ENCODE data around the gene SLC6A18.
A peak's percentile ranks its signal among the peaks of the same experiment; 100 is the strongest.
"Not testable (repeated sequence)": the region's sequence is repeated elsewhere in the genome, so short reads cannot be mapped to it uniquely, and the experiment has no call there.

SLC6A18 gene

GRCh38 chr5:1226839-1227581, 1.8 kb downstream of the SLC6A18 start:
- no peaks in the 10 kb centered on the region for H3K36me3 ChIP-seq (ENCODE audit: insufficient read depth, low read length)
- H3K27ac ChIP-seq: no peak overlapping the region
- no peaks in the 10 kb centered on the region for H3K9me3 ChIP-seq (ENCODE audit: low read depth, low read length)
- H3K9ac ChIP-seq (ENCODE audit: insufficient read length): no peak overlapping the region
- no peak for TF ChIP-seq POLR2AphosphoS5 (IDR thresholded peaks at IDR 0.05; ENCODE audit: borderline replicate concordance, low read depth, low read length)
- no peak for TF ChIP-seq EZH2 (IDR thresholded peaks at IDR 0.05)
- TF ChIP-seq FOXP2 (optimal IDR thresholded peaks at IDR 0.05; ENCODE audit: control extremely low read depth, extremely low read length, insufficient read depth): no peak
- H3K4me3 ChIP-seq: no peak overlapping the region
- DNase-seq (ENCODE audit: low read depth, low spot score): no peak

GRCh38 chr5:1227667-1228066, 2.5 kb downstream of the SLC6A18 start:
- Histone ChIP-seq H3K36me3 (ENCODE audit: insufficient read depth, low read length) (no peaks in the 10 kb centered on the region), H3K9me3 (ENCODE audit: low read depth, low read length) (no peaks in the 10 kb centered on the region), H3K4me3 (no peak overlapping the region), H3K27ac (no peak overlapping the region), H3K9ac (ENCODE audit: insufficient read length) (no peak overlapping the region)
- TF ChIP-seq EZH2 (IDR thresholded peaks at IDR 0.05): no peak
- TF ChIP-seq POLR2AphosphoS5 (IDR thresholded peaks at IDR 0.05; ENCODE audit: borderline replicate concordance, low read depth, low read length): no peak
- TF ChIP-seq FOXP2 (optimal IDR thresholded peaks at IDR 0.05; ENCODE audit: control extremely low read depth, extremely low read length, insufficient read depth): no peak
- no peak for DNase-seq (ENCODE audit: low read depth, low spot score)

- TF ChIP-seq EZH2 (IDR thresholded peaks at IDR 0.05) (no peak), POLR2AphosphoS5 (IDR thresholded peaks at IDR 0.05; ENCODE audit: borderline replicate concordance, low read depth, low read length) (no peak), FOXP2 (optimal IDR thresholded peaks at IDR 0.05; ENCODE audit: control extremely low read depth, extremely low read length, insufficient read depth) (no peak)
- H3K4me3 ChIP-seq: no peak overlapping the region
- no peaks in the 10 kb centered on the region for H3K9me3 ChIP-seq (ENCODE audit: low read depth, low read length)
- no peak overlapping the region for H3K9ac ChIP-seq (ENCODE audit: insufficient read length)
- H3K36me3 ChIP-seq (ENCODE audit: insufficient read depth, low read length): no peaks in the 10 kb centered on the region
- DNase-seq (ENCODE audit: low read depth, low spot score): no peak
- no peak overlapping the region for H3K27ac ChIP-seq
Measured at GRCh38 chr5:1228120-1228519, 2.9 kb downstream of the SLC6A18 start.

GRCh38 chr5:1229023-1229422, 3.8 kb downstream of the SLC6A18 start:
- H3K36me3 ChIP-seq (ENCODE audit: insufficient read depth, low read length); DNase-seq (ENCODE audit: low read depth, low spot score); H3K27ac ChIP-seq; H3K4me3 ChIP-seq; H3K9me3 ChIP-seq (ENCODE audit: low read depth, low read length); H3K9ac ChIP-seq (ENCODE audit: insufficient read length): not testable (repeated sequence)

- Histone ChIP-seq H3K36me3 (ENCODE audit: insufficient read depth, low read length) (no peaks in the 10 kb centered on the region), H3K9ac (ENCODE audit: insufficient read length) (no peak overlapping the region), H3K27ac (no peak overlapping the region), H3K9me3 (ENCODE audit: low read depth, low read length) (no peaks in the 10 kb centered on the region), H3K4me3 (no peak overlapping the region)
- DNase-seq (ENCODE audit: low read depth, low spot score): no peak
- no peak for TF ChIP-seq POLR2AphosphoS5 (IDR thresholded peaks at IDR 0.05; ENCODE audit: borderline replicate concordance, low read depth, low read length)
- TF ChIP-seq FOXP2 (optimal IDR thresholded peaks at IDR 0.05; ENCODE audit: control extremely low read depth, extremely low read length, insufficient read depth): no peak
- no peak for TF ChIP-seq EZH2 (IDR thresholded peaks at IDR 0.05)
Measured at GRCh38 chr5:1229822-1230221, 4.6 kb downstream of the SLC6A18 start.

GRCh38 chr5:1230551-1230950, 5.4 kb downstream of the SLC6A18 start:
- TF ChIP-seq FOXP2 (optimal IDR thresholded peaks at IDR 0.05; ENCODE audit: control extremely low read depth, extremely low read length, insufficient read depth): no peak
- TF ChIP-seq POLR2AphosphoS5 (IDR thresholded peaks at IDR 0.05; ENCODE audit: borderline replicate concordance, low read depth, low read length): no peak
- no peak for TF ChIP-seq EZH2 (IDR thresholded peaks at IDR 0.05)
- H3K9me3 ChIP-seq (ENCODE audit: low read depth, low read length): no peaks in the 10 kb centered on the region
- H3K27ac ChIP-seq: no peak overlapping the region
- no peak for DNase-seq (ENCODE audit: low read depth, low spot score)
- H3K36me3 ChIP-seq (ENCODE audit: insufficient read depth, low read length): no peaks in the 10 kb centered on the region
- H3K4me3 ChIP-seq: no peak overlapping the region
- H3K9ac ChIP-seq (ENCODE audit: insufficient read length): no peak overlapping the region

GRCh38 chr5:1231354-1231905, 6.2 kb downstream of the SLC6A18 start:
- TF ChIP-seq FOXP2 (optimal IDR thresholded peaks at IDR 0.05; ENCODE audit: control extremely low read depth, extremely low read length, insufficient read depth): no peak
- TF ChIP-seq POLR2AphosphoS5 (IDR thresholded peaks at IDR 0.05; ENCODE audit: borderline replicate concordance, low read depth, low read length): peak; percentile 67
- no peak for TF ChIP-seq EZH2 (IDR thresholded peaks at IDR 0.05)
- H3K9me3 ChIP-seq (ENCODE audit: low read depth, low read length): no peaks in the 10 kb centered on the region
- H3K27ac ChIP-seq: peak overlapping the region; percentile 78
- DNase-seq (ENCODE audit: low read depth, low spot score): peak; percentile 80
- H3K9ac ChIP-seq (ENCODE audit: insufficient read length): peak overlapping the region; percentile 57
- H3K36me3 ChIP-seq (ENCODE audit: insufficient read depth, low read length): no peaks in the 10 kb centered on the region
- H3K4me3 ChIP-seq: peak overlapping the region; percentile 47

GRCh38 chr5:1232780-1233179, 7.6 kb downstream of the SLC6A18 start:
- Histone ChIP-seq H3K27ac (no peak overlapping the region), H3K4me3 (no peak overlapping the region), H3K9me3 (ENCODE audit: low read depth, low read length) (no peaks in the 10 kb centered on the region), H3K36me3 (ENCODE audit: insufficient read depth, low read length) (no peaks in the 10 kb centered on the region), H3K9ac (ENCODE audit: insufficient read length) (no peak overlapping the region)
- TF ChIP-seq FOXP2 (optimal IDR thresholded peaks at IDR 0.05; ENCODE audit: control extremely low read depth, extremely low read length, insufficient read depth) (no peak), EZH2 (IDR thresholded peaks at IDR 0.05) (no peak), POLR2AphosphoS5 (IDR thresholded peaks at IDR 0.05; ENCODE audit: borderline replicate concordance, low read depth, low read length) (no peak)
- DNase-seq (ENCODE audit: low read depth, low spot score): no peak

- H3K27ac ChIP-seq: no peak overlapping the region
- no peaks in the 10 kb centered on the region for H3K9me3 ChIP-seq (ENCODE audit: low read depth, low read length)
- DNase-seq (ENCODE audit: low read depth, low spot score): no peak
- TF ChIP-seq FOXP2 (optimal IDR thresholded peaks at IDR 0.05; ENCODE audit: control extremely low read depth, extremely low read length, insufficient read depth) (no peak), EZH2 (IDR thresholded peaks at IDR 0.05) (no peak)
- no peak overlapping the region for H3K9ac ChIP-seq (ENCODE audit: insufficient read length)
- H3K4me3 ChIP-seq: no peak overlapping the region
- no peaks in the 10 kb centered on the region for H3K36me3 ChIP-seq (ENCODE audit: insufficient read depth, low read length)
Measured at GRCh38 chr5:1235379-1235778, 10.2 kb downstream of the SLC6A18 start.

Data from SK-N-MC (cell line).